ENCODE data around the gene PDIA3. TPM values are rescaled to one million over a fixed set of nuclear protein-coding genes. Genes with fewer than 3 reads are reported as not detected.
"Not testable (repeated sequence)": the region's sequence is repeated elsewhere in the genome, so short reads cannot be mapped to it uniquely, and the experiment has no call there.

Gene PDIA3
- total RNA-seq (2014; rRNA removed; shearing (Covaris generic)), result 187 and 217 TPM in 2 replicates

DNA sequence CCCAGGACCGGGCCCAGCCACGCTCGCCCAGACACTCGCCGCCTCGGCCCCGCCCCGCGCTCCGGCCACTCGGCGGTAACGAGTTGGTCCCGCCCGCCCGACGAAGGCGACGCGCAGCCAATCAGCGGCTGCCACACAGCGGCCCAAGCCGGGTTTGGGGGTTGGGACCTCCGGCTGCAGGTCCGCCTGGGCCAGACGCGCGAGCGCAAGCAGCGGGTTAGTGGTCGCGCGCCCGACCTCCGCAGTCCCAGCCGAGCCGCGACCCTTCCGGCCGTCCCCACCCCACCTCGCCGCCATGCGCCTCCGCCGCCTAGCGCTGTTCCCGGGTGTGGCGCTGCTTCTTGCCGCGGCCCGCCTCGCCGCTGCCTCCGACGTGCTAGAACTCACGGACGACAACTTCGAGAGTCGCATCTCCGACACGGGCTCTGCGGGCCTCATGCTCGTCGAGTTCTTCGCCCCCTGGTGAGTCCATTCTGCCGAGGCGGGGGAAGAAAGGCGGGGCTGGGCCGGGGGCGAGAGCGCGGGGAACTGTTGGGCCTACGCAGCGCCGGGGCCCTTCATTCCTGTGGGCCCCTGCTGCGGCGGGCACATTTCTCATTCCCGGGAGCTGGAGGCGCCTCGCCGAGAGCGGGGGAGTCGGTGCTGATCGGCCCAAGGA is at the start of gene PDIA3:
Gene PDIA3, plus strand, starts transcription at position 194 of the 658 bp plus-strand sequence. Its CDS starts 102 bp downstream, at position 296.
- DNase-seq (ENCODE audit: low spot score), result peak; percentile 72

DNA sequence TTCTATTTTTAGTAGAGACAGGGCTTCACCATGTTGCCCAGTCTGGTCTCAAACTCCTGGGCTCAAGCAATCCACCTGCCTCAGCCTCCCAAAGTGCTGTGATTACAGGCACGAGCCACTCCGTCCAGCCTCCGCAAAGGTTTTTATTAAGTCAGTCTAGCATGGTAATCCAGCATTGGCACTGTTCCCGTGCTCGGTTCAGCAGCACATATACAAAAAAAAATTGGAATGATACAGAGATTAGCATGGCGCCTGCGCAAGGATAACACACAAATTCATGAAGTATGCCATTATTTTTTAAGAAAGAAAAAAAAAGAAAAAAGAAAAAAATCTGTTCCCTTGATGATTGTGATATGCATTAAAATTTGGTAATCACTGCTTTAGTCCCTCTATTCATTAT is 44.1 kb upstream of the PDIA3 start:
- DNase-seq (ENCODE audit: low spot score), result no peak

- no peak for DNase-seq (ENCODE audit: low spot score)
Measured at GRCh38 chr15:43702701-43703424, 43.4 kb upstream of the PDIA3 start.

DNA sequence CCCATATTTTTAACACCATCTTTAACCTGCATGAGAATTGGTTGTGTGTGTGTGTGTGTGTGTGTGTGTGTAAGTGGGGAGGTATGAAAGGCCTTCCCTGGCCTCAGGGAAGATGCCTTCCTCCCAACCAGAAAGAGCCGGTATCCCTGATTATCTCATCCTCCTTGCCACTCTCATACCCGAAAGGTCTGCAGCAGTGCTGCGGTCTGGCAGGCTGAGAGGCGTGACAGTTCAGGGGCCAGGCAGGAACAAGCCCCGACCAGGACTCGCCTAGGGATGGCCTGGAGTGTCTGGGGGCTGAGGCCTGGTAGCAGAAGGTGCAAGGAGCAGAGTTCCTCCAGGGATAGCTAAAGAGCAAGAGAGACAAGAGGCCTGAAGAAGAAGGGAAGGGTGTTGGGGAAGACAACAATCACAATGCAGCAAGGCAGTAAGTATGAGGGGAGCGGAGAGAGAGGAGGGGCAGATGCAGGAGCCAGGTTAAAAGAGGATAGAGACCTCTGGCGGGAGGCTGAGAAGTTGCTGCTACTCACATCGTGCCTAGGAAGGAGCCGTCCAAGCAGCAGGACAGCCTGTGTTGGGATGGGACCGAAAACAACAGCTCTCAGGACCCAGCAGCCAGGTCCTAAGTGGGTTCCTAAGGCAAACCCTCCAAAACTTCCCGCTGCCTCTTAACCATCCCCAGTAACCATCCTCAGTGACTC is 35.7 kb upstream of the PDIA3 start:
- DNase-seq (ENCODE audit: low spot score), result not testable (repeated sequence)

DNA sequence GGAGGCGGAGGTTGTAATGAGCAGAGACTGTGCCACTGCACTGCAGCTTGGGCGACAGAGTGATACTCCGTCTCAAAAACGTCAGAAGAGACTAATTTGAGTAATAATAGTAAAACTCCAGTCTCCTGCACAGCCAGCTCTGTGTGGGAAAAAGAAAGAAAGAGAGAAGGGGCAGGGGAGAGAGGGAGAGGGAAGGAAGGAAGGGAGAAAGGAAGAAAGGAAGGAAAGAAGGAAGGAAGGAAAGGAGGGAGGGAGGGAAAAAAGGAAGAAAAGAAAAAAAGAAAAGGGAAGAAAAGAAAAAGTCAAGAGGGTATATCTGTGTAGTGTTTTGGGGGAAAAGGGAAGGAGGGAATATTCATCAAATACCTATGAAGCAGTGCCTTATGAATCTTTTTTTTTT is 23.1 kb upstream of the PDIA3 start:
- DNase-seq (ENCODE audit: low spot score), result no peak

GRCh38 chr15:43726306-43726705 is 19.9 kb upstream of the PDIA3 start:
- DNase-seq (ENCODE audit: low spot score), result not testable (repeated sequence)

DNA sequence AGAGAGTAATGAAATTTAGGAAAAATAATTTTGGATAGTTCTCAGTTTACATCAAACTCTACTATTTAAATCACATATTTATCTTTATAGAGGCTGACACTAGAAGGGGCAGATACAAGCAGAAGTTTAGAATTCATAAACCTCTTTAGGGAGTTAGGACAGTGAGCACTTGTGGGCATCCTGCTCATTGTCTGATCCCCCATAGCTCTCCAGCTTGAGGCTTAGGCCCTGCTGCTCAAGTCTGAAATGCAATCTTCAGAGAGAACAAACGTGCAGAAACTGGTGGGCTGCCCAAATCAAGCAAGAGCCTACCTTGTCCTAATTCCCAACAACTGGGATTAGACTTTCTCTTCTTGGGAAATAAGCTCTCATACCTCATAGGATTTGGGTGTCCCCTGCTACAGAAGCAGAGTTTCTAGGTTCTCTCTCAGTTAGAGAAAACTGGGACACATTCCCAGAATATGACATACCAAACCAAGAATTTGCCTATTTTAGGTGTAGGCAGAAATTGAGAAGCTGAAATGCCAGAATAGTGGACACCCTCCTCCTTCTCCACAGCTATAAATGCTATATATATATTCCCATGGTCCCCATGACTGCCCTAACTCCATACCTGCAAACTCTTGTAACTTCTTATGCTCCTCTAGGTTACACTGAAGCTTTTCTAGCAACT is 18.0 kb upstream of the PDIA3 start:
- not testable (repeated sequence) for DNase-seq (ENCODE audit: low spot score)

- DNase-seq (ENCODE audit: low spot score), result no peak
Measured at GRCh38 chr15:43735416-43735815, 10.8 kb upstream of the PDIA3 start.

- DNase-seq (ENCODE audit: low spot score), result peak; percentile 38
Measured at GRCh38 chr15:43746903-43747309, 668 bp downstream of the PDIA3 start.

GRCh38 chr15:43748376-43748775 is 2.1 kb downstream of the PDIA3 start:
- DNase-seq (ENCODE audit: low spot score), result no peak

DNA sequence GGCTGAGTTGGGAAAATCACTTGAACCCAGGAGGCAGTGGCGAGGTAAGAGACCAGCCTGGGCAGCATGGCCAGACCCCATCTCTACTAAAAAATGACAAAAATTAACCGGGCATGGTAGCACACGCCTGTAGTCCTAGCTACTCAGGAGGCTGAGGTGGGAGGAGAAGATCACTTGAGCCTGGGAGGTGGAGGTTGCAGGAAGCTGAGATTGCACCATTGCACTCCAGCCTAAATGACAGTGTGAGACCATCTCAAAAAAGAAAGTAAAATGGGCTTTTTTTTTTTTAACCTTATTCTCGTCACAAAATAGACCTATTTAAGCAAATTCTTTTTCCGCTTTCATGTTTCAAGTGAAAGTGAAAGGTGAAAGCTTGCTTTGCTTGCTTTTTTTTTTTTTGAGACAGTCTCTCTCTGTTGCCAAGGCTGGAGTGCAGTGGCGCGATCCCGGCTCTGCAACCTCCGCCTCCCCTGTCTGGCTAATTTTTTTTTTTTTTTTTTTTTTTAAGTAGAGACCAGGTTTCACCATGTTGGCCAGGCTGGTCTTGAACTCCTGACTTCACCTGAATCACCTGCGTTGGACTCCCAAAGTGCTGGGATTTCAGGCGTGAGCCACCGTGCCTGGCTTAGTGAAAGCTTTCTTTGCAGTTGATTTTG is 3.6 kb downstream of the PDIA3 start:
- no peak for DNase-seq (ENCODE audit: low spot score)

- DNase-seq (ENCODE audit: low spot score), result no peak
Measured at GRCh38 chr15:43751885-43752284, 5.6 kb downstream of the PDIA3 start.

DNA sequence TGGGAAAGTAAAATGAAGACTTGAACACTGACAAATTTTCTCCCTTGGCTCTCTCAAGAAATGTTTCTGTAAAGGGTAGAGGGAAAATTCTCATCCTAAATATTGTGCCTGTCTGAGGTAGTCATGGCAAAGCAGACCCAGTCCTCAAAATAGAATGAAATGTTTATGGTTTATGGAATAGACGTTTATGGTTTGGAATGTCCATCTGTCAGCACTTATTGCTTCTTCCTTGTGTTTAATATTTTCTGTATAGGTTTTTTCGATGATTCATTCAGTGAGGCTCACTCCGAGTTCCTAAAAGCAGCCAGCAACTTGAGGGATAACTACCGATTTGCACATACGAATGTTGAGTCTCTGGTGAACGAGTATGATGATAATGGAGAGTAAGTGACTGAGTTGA is 16.6 kb downstream of the PDIA3 start:
- no peak for DNase-seq (ENCODE audit: low spot score)

DNA sequence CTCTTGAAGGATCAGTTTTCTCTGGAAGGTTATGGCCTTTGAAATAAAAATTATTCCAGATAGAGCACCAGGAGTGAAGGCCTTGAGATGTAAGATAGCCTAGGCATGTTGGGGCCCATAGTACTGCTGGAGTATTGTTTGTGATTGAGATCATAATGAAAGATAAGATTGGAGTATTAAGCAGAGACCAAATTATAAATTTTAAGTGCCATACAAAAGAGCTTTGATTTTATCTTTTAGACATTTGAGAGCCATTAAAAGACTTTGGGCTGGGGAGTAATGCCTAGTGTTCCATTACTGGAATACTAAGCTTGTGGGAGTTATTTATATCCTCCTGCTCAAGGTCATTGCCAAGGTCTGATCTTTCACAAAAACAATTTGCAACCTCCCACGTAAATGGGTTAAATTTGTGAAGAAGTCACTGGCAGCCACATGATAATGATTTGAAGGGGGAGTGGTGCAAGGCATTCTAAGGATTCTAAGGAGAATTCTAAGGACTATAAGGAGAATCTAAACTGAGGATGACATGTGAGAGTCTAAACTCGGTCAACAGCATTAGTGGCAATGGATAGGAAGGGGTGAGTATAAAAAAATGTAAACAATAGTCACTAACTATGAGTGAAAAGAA is 17.7 kb downstream of the PDIA3 start:
- no peak for DNase-seq (ENCODE audit: low spot score)

DNA sequence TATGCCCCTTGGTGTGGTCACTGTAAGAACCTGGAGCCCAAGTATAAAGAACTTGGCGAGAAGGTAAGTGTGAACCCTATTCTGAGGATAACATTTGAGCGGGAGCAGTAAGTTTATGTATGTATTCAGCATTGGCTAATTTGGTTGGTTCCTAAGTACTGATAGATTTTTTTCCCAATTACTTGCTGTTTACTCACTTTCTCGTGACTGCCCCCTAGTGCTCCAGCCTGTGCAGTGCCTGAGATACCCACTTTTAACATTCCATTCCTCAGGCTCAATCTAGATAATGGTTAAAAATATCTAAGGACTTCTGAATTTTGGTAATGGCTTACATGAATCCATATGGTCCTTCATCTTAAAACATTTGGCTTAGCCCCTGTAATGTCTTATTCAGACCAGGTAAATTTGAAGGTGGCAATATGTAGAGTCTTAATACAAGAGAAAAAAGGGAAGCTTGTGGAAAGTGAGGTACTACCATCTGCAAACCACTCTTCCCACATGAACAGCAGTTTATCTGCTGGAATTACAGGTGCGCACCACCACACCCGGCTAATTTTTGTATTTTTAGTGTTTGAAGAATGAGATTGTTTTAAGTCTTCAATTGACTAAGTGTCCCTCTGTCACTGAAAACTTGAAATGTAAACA is 23.5 kb downstream of the PDIA3 start:
- DNase-seq (ENCODE audit: low spot score), result peak; percentile 57

DNA sequence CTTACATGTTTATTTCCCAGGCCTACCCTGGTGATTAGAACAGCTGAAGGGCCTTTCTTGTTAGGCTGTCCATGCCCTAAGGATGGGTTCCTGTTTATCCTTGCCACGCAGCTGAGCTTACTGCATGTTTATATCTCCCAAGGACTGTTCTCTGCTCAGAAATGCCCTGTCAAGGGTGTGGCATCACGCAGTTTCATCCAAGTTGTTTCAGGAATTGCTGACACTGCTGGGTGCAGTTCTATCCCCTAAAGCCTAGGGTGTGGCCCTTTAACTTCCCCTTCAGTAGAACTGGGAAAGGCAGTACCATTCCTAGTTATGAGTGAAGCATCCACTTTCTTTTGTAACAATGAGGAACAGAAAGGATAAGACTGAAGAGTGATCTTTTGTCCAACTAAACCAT is 25.6 kb downstream of the PDIA3 start:
- DNase-seq (ENCODE audit: low spot score), result no peak

- DNase-seq (ENCODE audit: low spot score), result no peak
Measured at GRCh38 chr15:43772624-43773023, 26.4 kb downstream of the PDIA3 start.

DNA sequence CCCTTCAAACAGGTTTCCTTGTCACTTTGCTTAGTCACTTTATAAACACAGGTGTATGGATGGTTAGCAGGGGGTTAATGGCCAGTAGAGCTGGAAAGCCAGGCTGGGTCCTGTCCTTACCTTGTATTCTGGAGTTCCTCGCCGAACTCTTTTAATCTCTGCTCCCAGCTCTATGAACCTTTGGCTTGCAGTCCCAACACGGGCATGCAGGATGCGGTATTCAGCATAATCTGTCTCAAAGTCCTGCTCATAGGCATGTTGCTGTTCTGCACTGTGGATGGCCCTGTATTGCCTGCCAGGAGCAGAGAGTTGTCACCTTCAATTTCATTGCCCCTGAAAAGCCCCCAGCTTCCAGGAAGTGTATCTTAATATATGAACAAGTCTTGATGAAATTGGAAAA is 27.8 kb downstream of the PDIA3 start:
- DNase-seq (ENCODE audit: low spot score), result no peak

DNA sequence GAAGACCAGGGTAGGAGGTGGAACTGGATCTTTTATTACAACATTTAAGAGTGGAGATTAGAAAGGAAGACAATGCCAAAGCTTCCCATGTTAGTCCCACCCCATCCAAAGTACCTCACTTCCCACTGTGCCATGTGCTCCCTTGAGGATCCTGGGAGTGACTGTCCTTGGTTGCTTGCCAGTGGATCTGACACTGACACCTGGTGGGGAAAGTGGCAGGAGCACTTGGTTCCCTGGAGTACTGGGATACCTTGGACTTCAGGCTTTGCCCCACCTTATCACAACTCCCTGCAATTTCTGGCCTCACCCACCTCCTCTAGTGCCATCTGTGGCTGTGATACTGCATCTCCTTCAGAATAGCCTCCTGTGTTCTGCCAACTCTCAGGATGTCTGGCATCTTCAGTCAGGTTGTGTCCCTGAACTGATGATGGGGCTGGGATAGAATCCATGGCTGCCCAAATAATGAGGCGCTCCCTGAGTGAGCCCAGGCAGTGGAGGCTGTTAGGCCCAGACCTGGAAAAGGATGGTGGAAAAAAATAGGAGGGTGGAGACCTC is 29.2 kb downstream of the PDIA3 start:
- peak; percentile 70 for DNase-seq (ENCODE audit: low spot score)

DNA sequence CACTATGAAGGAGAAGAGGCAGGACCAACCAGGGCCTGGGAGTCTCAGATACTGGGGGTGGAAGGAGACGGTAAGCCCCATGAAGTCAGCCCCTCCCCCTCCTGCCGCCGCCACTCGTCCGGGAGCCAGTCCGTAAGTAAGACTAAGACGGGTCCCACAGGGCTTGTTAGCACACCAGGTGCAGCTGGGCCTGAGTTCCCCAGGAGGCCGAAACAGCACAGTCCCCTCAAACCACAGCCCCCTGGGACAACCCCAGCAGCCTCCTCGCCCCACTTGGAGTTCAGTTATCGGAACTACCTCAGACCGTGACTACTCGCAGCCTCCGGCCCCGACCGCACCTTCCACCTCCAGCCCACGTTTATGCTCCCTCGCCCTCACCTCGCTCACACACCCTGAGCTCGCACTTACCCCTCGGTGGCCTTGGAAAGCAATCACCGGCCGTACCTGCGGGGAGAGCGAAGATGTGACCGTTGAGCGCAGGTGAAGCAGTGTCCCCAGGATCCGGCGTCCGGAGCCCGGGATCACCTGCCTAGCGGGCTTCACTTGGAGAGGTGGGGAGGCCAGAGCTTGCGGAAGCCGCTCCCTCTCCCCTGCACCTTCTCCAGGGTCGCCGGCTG is 30.0 kb downstream of the PDIA3 start:
- DNase-seq (ENCODE audit: low spot score), result no peak
